T-helper 1 cell treated with Interleukin-12 subunit alpha and Interleukin-12 subunit beta and Interleukin-4 antibody, amounts not matched to agents 30 μg/mL and 1 μg/mL, for 36 hours (primary cell): ENCODE measurements around the gene MED17.
"Not testable (repeated sequence)": the region's sequence is repeated elsewhere in the genome, so short reads cannot be mapped to it uniquely, and the experiment has no call there.

Experiments
- H3K27ac Mint-ChIP-seq: one replicate; pipeline ENCODE4 v1.8.0; 2021; ENCODE audit warnings: mild to moderate bottlenecking, mixed read lengths
- H3K27me3 Mint-ChIP-seq: one replicate; pipeline ENCODE4 v1.8.0; 2021; ENCODE audit warnings: low read depth, mixed read lengths
- H3K36me3 Mint-ChIP-seq: one replicate; pipeline ENCODE4 v1.8.0; 2021; ENCODE audit warnings: low read depth, mixed read lengths
- H3K4me1 Mint-ChIP-seq: one replicate; pipeline ENCODE4 v1.8.0; 2021; ENCODE audit warnings: low read depth, mixed read lengths
- H3K4me3 Mint-ChIP-seq: one replicate; pipeline ENCODE4 v1.8.0; 2021; ENCODE audit warnings: mild to moderate bottlenecking, moderate library complexity, mixed read lengths
- H3K9me3 Mint-ChIP-seq: one replicate; pipeline ENCODE4 v1.8.0; 2021; ENCODE audit warnings: mixed read lengths

The MED17 gene

GRCh38 chr11:93745005-93745755 lies 38.9 kb upstream of the MED17 start:
- not testable (repeated sequence) for H3K9me3 Mint-ChIP-seq, H3K4me3 Mint-ChIP-seq, H3K27me3 Mint-ChIP-seq, H3K27ac Mint-ChIP-seq
- Mint-ChIP-seq H3K36me3 (peaks cover 26% of the 10 kb centered on the region), H3K4me1 (peaks cover 11% of the 10 kb centered on the region)

DNA sequence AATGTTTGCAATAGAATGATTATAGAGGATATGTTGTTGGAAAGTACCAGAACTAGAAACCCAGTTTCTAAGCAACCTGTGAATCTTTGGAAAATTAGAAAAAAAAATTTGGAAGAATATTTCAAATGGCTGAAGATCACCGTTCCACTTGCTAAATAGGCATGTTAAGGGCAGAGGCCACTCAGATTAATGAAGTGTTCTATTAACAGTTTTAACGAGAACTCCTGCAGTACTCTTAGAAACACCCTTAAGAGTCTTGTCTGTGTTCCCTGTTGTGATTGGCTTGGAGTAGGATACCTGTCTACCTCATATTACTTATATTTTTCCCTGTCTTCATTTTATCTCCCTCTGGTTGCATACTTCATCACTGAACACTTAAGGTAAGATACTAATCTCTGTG lies 38.0 kb upstream of the MED17 start:
- Mint-ChIP-seq H3K4me3 (no peak overlapping the region), H3K27ac (no peak overlapping the region), H3K27me3 (no peaks in the 10 kb centered on the region), H3K4me1 (peaks cover 8% of the 10 kb centered on the region), H3K36me3 (peaks cover 18% of the 10 kb centered on the region), H3K9me3 (no peaks in the 10 kb centered on the region)

GRCh38 chr11:93747122-93747521 lies 37.0 kb upstream of the MED17 start:
- Mint-ChIP-seq H3K9me3 (no peaks in the 10 kb centered on the region), H3K4me1 (peaks cover 8% of the 10 kb centered on the region), H3K27ac (no peak overlapping the region), H3K27me3 (no peaks in the 10 kb centered on the region), H3K36me3 (peaks cover 11% of the 10 kb centered on the region), H3K4me3 (no peak overlapping the region)

GRCh38 chr11:93751001-93751400 lies 33.1 kb upstream of the MED17 start:
- Mint-ChIP-seq H3K27ac (no peak overlapping the region), H3K9me3 (no peaks in the 10 kb centered on the region), H3K4me3 (no peak overlapping the region), H3K27me3 (no peaks in the 10 kb centered on the region), H3K36me3 (peaks cover 10% of the 10 kb centered on the region), H3K4me1 (no peaks in the 10 kb centered on the region)

DNA sequence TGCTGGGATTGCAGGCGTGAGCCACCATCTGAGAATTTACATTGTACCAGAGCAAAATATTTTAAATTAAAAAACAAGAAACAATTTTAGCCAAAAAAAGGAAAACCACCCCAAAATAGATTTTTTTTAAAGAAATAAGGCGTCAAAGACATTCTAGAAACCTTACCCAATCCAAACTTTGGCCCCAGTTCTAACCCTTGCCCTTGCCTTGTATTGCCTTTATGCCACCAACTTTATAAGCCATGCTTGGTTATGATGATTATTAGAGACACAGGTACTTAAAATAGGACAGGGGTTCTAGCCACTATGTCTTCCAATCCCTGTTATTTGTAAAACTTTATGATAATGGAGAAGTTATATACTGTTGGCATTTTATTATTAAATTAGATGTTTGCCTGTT lies 30.8 kb upstream of the MED17 start:
- no peak overlapping the region for H3K4me3 Mint-ChIP-seq
- no peaks in the 10 kb centered on the region for H3K9me3 Mint-ChIP-seq
- H3K4me1 Mint-ChIP-seq, result no peaks in the 10 kb centered on the region
- H3K27me3 Mint-ChIP-seq, result no peaks in the 10 kb centered on the region
- H3K27ac Mint-ChIP-seq, result no peak overlapping the region
- peaks cover 13% of the 10 kb centered on the region for H3K36me3 Mint-ChIP-seq

GRCh38 chr11:93756748-93757147 lies 27.3 kb upstream of the MED17 start:
- Mint-ChIP-seq H3K4me1 (no peaks in the 10 kb centered on the region), H3K27me3 (no peaks in the 10 kb centered on the region), H3K27ac (no peak overlapping the region), H3K4me3 (no peak overlapping the region), H3K9me3 (no peaks in the 10 kb centered on the region), H3K36me3 (peaks cover 25% of the 10 kb centered on the region)

DNA sequence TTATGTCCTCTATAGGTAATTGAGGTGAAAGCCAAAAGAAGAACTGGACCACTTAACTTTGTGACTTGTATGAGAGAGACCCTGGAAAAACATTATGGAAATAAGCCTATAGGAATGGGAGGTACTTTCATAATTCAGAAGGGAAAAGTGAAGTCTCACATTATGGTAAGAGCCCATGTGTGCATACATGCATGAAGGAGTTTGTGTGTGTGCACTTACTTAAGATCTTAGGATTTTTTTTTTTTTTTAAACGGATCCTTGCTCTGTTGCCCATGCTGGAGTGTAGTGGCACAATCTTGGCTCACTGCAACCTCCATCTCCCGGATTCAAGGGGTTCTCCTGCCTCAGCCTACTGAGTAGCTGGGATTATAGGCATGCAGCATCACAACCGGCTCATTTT lies 26.8 kb upstream of the MED17 start:
- Mint-ChIP-seq H3K4me3 (no peak overlapping the region), H3K36me3 (peaks cover 25% of the 10 kb centered on the region)

GRCh38 chr11:93757924-93758865 lies 25.9 kb upstream of the MED17 start:
- Mint-ChIP-seq H3K27ac (no peak overlapping the region), H3K4me3 (no peak overlapping the region), H3K9me3 (no peaks in the 10 kb centered on the region), H3K4me1 (no peaks in the 10 kb centered on the region), H3K36me3 (peaks cover 25% of the 10 kb centered on the region), H3K27me3 (no peaks in the 10 kb centered on the region)

More for the DNA sequence above, 26.8 kb upstream of the MED17 start:
- no peaks in the 10 kb centered on the region for H3K9me3 Mint-ChIP-seq
- H3K27me3 Mint-ChIP-seq, result no peaks in the 10 kb centered on the region
- H3K27ac Mint-ChIP-seq, result no peak overlapping the region
- H3K4me1 Mint-ChIP-seq, result no peaks in the 10 kb centered on the region

DNA sequence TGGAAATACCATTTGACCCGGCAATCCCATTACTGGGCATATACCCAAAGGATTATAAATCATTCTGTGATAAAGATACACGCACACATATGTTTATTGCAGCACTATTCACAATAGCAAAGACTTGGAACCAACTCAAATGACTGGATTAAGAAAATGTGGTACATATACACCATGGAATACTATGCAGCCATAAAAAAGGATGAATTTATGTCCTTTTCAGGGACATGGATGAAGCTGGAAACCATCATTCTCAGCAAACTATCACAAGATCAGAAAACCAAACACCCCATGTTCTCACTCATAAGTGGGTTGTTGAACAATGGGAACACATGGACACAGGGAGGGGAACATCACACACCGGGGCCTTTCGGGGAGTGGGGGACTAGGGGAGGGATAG lies 25.0 kb upstream of the MED17 start:
- H3K36me3 Mint-ChIP-seq, result peaks cover 22% of the 10 kb centered on the region
- not testable (repeated sequence) for H3K27me3 Mint-ChIP-seq, H3K4me1 Mint-ChIP-seq, H3K4me3 Mint-ChIP-seq, H3K9me3 Mint-ChIP-seq, H3K27ac Mint-ChIP-seq

DNA sequence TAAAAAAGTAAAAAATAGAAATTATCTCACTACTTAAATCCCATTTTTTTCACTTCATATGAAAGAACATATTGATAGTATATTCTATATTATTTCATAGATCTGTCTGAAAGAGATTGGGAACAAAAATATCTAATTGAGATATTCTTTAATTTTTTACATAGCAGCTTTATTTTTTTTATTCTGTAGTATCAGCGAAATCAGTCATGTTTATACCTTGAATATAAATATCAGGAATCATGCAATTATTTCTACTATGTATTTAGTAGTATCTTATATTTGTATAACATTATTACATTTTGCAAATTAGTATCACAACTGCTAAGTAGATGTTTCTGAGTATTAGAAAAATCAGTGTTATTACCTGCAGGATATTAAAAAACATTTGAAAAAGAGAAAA lies 22.2 kb upstream of the MED17 start:
- peaks cover 44% of the 10 kb centered on the region for H3K36me3 Mint-ChIP-seq
- no peaks in the 10 kb centered on the region for H3K4me1 Mint-ChIP-seq
- peaks cover 10% of the 10 kb centered on the region for H3K9me3 Mint-ChIP-seq
- no peak overlapping the region for H3K4me3 Mint-ChIP-seq
- H3K27ac Mint-ChIP-seq, result no peak overlapping the region
- no peaks in the 10 kb centered on the region for H3K27me3 Mint-ChIP-seq

- Mint-ChIP-seq H3K27ac (no peak overlapping the region), H3K9me3 (peaks cover 23% of the 10 kb centered on the region), H3K4me3 (no peak overlapping the region), H3K36me3 (peaks cover 35% of the 10 kb centered on the region), H3K27me3 (no peaks in the 10 kb centered on the region), H3K4me1 (no peaks in the 10 kb centered on the region)
These were observed 18.5 kb upstream of the MED17 start for GRCh38 chr11:93765551-93765950.

- no peak overlapping the region for H3K4me3 Mint-ChIP-seq
- H3K4me1 Mint-ChIP-seq, result no peaks in the 10 kb centered on the region
- peaks cover 33% of the 10 kb centered on the region for H3K36me3 Mint-ChIP-seq
- no peaks in the 10 kb centered on the region for H3K27me3 Mint-ChIP-seq
- no peak overlapping the region for H3K27ac Mint-ChIP-seq
- peaks cover 23% of the 10 kb centered on the region for H3K9me3 Mint-ChIP-seq
These were observed 17.6 kb upstream of the MED17 start for GRCh38 chr11:93766504-93766903.

- Mint-ChIP-seq H3K27me3 (no peaks in the 10 kb centered on the region), H3K9me3 (peaks cover 23% of the 10 kb centered on the region), H3K36me3 (peaks cover 33% of the 10 kb centered on the region), H3K27ac (no peak overlapping the region), H3K4me3 (no peak overlapping the region), H3K4me1 (no peaks in the 10 kb centered on the region)
These were observed 17.1 kb upstream of the MED17 start for GRCh38 chr11:93767018-93767417.

GRCh38 chr11:93770160-93770559 lies 13.9 kb upstream of the MED17 start:
- H3K9me3 Mint-ChIP-seq, result peaks cover 32% of the 10 kb centered on the region
- H3K27ac Mint-ChIP-seq, result no peak overlapping the region
- no peaks in the 10 kb centered on the region for H3K4me1 Mint-ChIP-seq
- no peaks in the 10 kb centered on the region for H3K27me3 Mint-ChIP-seq
- H3K36me3 Mint-ChIP-seq, result peaks cover 27% of the 10 kb centered on the region
- H3K4me3 Mint-ChIP-seq, result no peak overlapping the region

DNA sequence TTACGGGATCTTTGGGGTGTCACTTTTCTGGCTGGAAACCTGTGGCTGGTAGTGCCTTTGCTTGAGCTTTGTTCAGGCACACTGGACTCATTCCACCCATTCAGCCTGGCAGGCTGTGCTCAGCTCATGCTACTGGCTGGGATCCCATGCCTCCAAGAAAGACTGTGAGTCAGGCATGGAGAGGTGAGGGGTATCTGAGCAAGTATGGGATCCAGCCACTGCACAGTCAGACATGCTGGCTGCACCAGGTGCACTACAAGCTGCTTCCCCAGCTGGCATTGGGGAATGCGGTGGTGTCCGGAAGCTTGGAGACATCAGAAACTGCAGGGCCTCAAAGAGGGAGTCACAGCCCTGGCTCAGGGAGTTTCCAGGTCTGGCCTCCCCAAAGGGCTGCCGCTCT lies 12.0 kb upstream of the MED17 start:
- Mint-ChIP-seq H3K27me3 (no peaks in the 10 kb centered on the region), H3K9me3 (peaks cover 20% of the 10 kb centered on the region), H3K4me3 (no peak overlapping the region)

More for the DNA sequence above, 12.0 kb upstream of the MED17 start:
- Mint-ChIP-seq H3K36me3 (peaks cover 9% of the 10 kb centered on the region), H3K27ac (no peak overlapping the region), H3K4me1 (no peaks in the 10 kb centered on the region)
